ENCODE results near the gene TERB1.

- TF ChIP-seq CTCF (IDR thresholded peaks at IDR 0.05; ENCODE audit: poor library complexity, severe bottlenecking) = no peak
- no peak for TF ChIP-seq EZH2 (IDR thresholded peaks at IDR 0.05; ENCODE audit: borderline replicate concordance, insufficient read depth, low read length, poor library complexity, severe bottlenecking)
- TF ChIP-seq EP300 (conservative IDR thresholded peaks at IDR 0.05; ENCODE audit: poor library complexity, severe bottlenecking) = no peak
- no peak for TF ChIP-seq REST (IDR thresholded peaks at IDR 0.05; ENCODE audit: borderline replicate concordance)
- TF ChIP-seq TAF1 (IDR thresholded peaks at IDR 0.05; ENCODE audit: low read depth) = no peak
- TF ChIP-seq POLR2AphosphoS5 (IDR thresholded peaks at IDR 0.05) = no peak
Measured at GRCh38 chr16:66751053-66751302, 50.4 kb downstream of the TERB1 start.
